ENCODE results near the gene CREG2.

DNA sequence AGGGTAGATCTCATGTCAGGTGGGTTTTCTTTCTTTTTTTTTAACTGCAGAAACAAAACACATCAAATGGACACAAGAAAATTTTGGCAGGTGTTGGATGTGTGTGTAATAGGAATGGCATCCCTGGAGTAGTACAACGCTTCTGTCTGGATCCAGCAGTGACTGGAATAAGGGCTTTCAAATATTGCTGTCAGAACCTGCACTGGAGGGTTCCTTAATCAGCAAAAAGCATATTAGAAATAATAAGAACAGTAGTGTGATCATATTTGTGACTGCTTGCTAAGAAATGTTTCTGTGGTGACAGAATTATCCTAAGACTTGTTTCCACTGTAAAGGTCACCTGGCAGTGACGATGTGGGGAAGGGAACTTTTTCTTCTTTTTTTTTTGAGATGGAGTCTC, 30.8 kb downstream of the CREG2 start:
- TF ChIP-seq, protein P1, sequence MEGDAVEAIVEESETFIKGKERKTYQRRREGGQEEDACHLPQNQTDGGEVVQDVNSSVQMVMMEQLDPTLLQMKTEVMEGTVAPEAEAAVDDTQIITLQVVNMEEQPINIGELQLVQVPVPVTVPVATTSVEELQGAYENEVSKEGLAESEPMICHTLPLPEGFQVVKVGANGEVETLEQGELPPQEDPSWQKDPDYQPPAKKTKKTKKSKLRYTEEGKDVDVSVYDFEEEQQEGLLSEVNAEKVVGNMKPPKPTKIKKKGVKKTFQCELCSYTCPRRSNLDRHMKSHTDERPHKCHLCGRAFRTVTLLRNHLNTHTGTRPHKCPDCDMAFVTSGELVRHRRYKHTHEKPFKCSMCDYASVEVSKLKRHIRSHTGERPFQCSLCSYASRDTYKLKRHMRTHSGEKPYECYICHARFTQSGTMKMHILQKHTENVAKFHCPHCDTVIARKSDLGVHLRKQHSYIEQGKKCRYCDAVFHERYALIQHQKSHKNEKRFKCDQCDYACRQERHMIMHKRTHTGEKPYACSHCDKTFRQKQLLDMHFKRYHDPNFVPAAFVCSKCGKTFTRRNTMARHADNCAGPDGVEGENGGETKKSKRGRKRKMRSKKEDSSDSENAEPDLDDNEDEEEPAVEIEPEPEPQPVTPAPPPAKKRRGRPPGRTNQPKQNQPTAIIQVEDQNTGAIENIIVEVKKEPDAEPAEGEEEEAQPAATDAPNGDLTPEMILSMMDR (IDR thresholded peaks at IDR 0.05; ENCODE audit: low read depth, low read length): no peak
- TF ChIP-seq POLR2A (IDR thresholded peaks at IDR 0.05; ENCODE audit: extremely low read depth, insufficient read length): no peak
- TF ChIP-seq, protein P2, sequence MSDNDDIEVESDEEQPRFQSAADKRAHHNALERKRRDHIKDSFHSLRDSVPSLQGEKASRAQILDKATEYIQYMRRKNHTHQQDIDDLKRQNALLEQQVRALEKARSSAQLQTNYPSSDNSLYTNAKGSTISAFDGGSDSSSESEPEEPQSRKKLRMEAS (IDR thresholded peaks at IDR 0.05; ENCODE audit: low read depth, low read length): no peak
- TF ChIP-seq MYC (IDR thresholded peaks at IDR 0.05; ENCODE audit: low read depth, low read length): no peak

All from NB4 (cell line).